HepG2 (cell line): ENCODE results near the gene PHTF2. TPM values are rescaled to one million over a fixed set of nuclear protein-coding genes. Genes with fewer than 3 reads are reported as not detected.

ENCODE experiments used
- ATAC-seq: fragments of 200-7000 bp; cut with Tn5 transposase; 3 replicates; pipeline ENCODE4 v1.9.1; 2020; ENCODE audit warnings: mild to moderate bottlenecking, moderate library complexity
- BruUV-seq: library from RNA; stranded (reverse); fragments of 400-500 nt; replicated peaks from 2 replicates; lab custom pipeline; 2021; lab: Mats Ljungman, UMichigan
- CTCF ChIA-PET: fragments of 300-600 bp; formaldehyde crosslinking; extraction: SDS; loops from one replicate; lab custom pipeline; 2021; ENCODE audit warnings: low total read pairs, inconsistent platforms, low intra/inter-chr PET ratio; lab: Yijun Ruan, JAX
- POLR2A ChIA-PET: fragments of 350-600 bp; sonication (Branson Sonifier 250); formaldehyde crosslinking; loops from one replicate; lab custom pipeline; 2020; ENCODE audit warnings: antibody characterized with exemption, inconsistent platforms; lab: Yijun Ruan, JAX
- DNase-seq: peaks from one replicate; pipeline ENCODE4 v3.0.0-alpha.2; 2015; ENCODE audit warnings: low spot score
- FAIRE-seq: peaks from 3 replicates; lab custom pipeline; 2011; peaks lifted over from hg19 to GRCh38; lab: Jason Lieb, UNC
- H2AFZ ChIP-seq: one replicate; pipeline ENCODE4 v1.6.1; 2011; ENCODE audit warnings: low read length, inconsistent platforms
- H3K27ac ChIP-seq: fragments of 300-600 bp; 3 replicates; pipeline ENCODE4 v1.8.0; 2011; ENCODE audit warnings: mixed run types, mild to moderate bottlenecking, mixed read lengths, low read length, inconsistent platforms; ENCODE audit not compliant: insufficient read depth; ENCODE audit errors: extremely low read length
- H3K27me3 ChIP-seq, 2 experiments: fragments of 200-600 bp in 1 of 2; 2 replicates in 1 of 2; 3 replicates in 1 of 2; pipeline versions ENCODE4 v1.6.0 to v1.8.0; 2011; ENCODE audit warnings: low read length in 2 of 2, mild to moderate bottlenecking in 2 of 2, moderate library complexity in 2 of 2, inconsistent platforms in 1 of 2; ENCODE audit not compliant: insufficient read depth in 2 of 2, control insufficient read depth in 1 of 2
- H3K36me3 ChIP-seq, 2 experiments: fragments of 200-600 bp in 1 of 2; replicated peaks in 1 of 2; 2 replicates in 1 of 2; 3 replicates in 1 of 2; pipeline versions ENCODE4 v1.5.1 to v1.8.0; 2011; ENCODE audit warnings: low read length in 2 of 2, inconsistent platforms in 1 of 2; ENCODE audit not compliant: insufficient read depth in 2 of 2, control insufficient read depth in 1 of 2
- H3K4me1 ChIP-seq: 2 replicates; pipeline ENCODE4 v1.5.1; 2012; ENCODE audit warnings: low read length, inconsistent platforms; ENCODE audit not compliant: insufficient read depth
- H3K4me2 ChIP-seq: 2 replicates; pipeline ENCODE4 v1.6.0; 2011; ENCODE audit warnings: low read depth, low read length, inconsistent platforms
- H3K4me3 ChIP-seq, 3 experiments: fragments of 200-600 bp in 1 of 3; sonication (generic), shearing (Covaris generic) in 1 of 3; replicated peaks in 1 of 3; 2 replicates each; pipeline ENCODE4 v1.5.1; 2011 to 2016; ENCODE audit warnings: low read length in 3 of 3, inconsistent platforms in 2 of 3, low read depth in 2 of 3, mild to moderate bottlenecking in 2 of 3, control low read depth in 1 of 3, mixed read lengths in 1 of 3; ENCODE audit not compliant: insufficient read depth in 1 of 3
- H3K79me2 ChIP-seq: one replicate; pipeline ENCODE4 v1.6.1; 2011; ENCODE audit warnings: low read length, inconsistent platforms; ENCODE audit not compliant: insufficient read depth
- H3K9ac ChIP-seq: 2 replicates; pipeline ENCODE4 v1.6.0; 2011; ENCODE audit warnings: mild to moderate bottlenecking, low read depth, low read length, inconsistent platforms; ENCODE audit not compliant: insufficient read depth
- H3K9me3 ChIP-seq: 2 replicates; pipeline ENCODE4 v1.5.1; 2012; ENCODE audit warnings: mild to moderate bottlenecking, low read length
- H4K20me1 ChIP-seq: 2 replicates; pipeline ENCODE4 v1.6.0; 2011; ENCODE audit warnings: inconsistent platforms, mild to moderate bottlenecking, low read length, moderate library complexity; ENCODE audit not compliant: insufficient read depth
- DBP ChIP-seq: sonication (generic); formaldehyde crosslinking; IDR thresholded peaks from 2 replicates; pipeline ENCODE4 v1.4.0; 2020; ENCODE audit warnings: missing genetic modification reagents; ENCODE audit errors: not compliant biosample characterization
- KDM6A ChIP-seq: IDR thresholded peaks from 2 replicates; pipeline ENCODE4 v1.6.1; 2016; ENCODE audit warnings: low read depth
- NFYB ChIP-seq: sonication (generic); formaldehyde crosslinking; IDR thresholded peaks from 2 replicates; pipeline ENCODE4 v1.4.0; 2020; ENCODE audit warnings: missing genetic modification reagents
- NFYC ChIP-seq: IDR thresholded peaks from 2 replicates; pipeline ENCODE4 v1.6.1; 2016; ENCODE audit warnings: missing genetic modification reagents, missing compliant biosample characterization
- NR1H2 ChIP-seq: sonication (generic); formaldehyde crosslinking; IDR thresholded peaks from 2 replicates; pipeline ENCODE4 v1.8.1; 2022; ENCODE audit warnings: low read depth, missing genetic modification reagents, borderline replicate concordance
- REST ChIP-seq, 2 experiments: IDR thresholded peaks; 2 replicates each; pipeline ENCODE4 v1.6.1; 2011 to 2012; ENCODE audit warnings: low read length in 2 of 2, borderline replicate concordance in 1 of 2, low read depth in 1 of 2, mild to moderate bottlenecking in 1 of 2, moderate library complexity in 1 of 2
- SETDB1 ChIP-seq: sonication (generic); formaldehyde crosslinking; IDR thresholded peaks from 2 replicates; pipeline ENCODE4 v1.5.1; 2020; ENCODE audit warnings: missing genetic modification reagents, mild to moderate bottlenecking, borderline replicate concordance
- TCF12 ChIP-seq, 2 experiments: fragments of 450-650 bp in 1 of 2; sonication (generic) in 1 of 2; formaldehyde crosslinking in 1 of 2; IDR thresholded peaks; 2 replicates each; pipeline versions ENCODE4 v1.6.1 to v1.8.0; 2017 to 2022; ENCODE audit warnings: antibody characterized with exemption in 1 of 2, mild to moderate bottlenecking in 1 of 2, missing genetic modification reagents in 1 of 2, moderate library complexity in 1 of 2
- ZNF230 ChIP-seq: sonication (generic); formaldehyde crosslinking; IDR thresholded peaks from 2 replicates; pipeline ENCODE4 v1.4.0; 2020; ENCODE audit warnings: mild to moderate bottlenecking, missing genetic modification reagents
- ZNF292 ChIP-seq: sonication (generic); formaldehyde crosslinking; IDR thresholded peaks from 2 replicates; pipeline ENCODE4 v1.8.1; 2022; ENCODE audit warnings: mild to moderate bottlenecking, low read depth, missing genetic modification reagents, borderline replicate concordance
- ZNF44 ChIP-seq: sonication (generic); formaldehyde crosslinking; IDR thresholded peaks from 2 replicates; pipeline ENCODE4 v1.5.1; 2020; ENCODE audit warnings: mild to moderate bottlenecking, missing genetic modification reagents
- ZNF574 ChIP-seq: sonication (generic); formaldehyde crosslinking; IDR thresholded peaks from 2 replicates; pipeline ENCODE4 v1.4.0; 2020; ENCODE audit warnings: missing genetic modification reagents
- ZNF589 ChIP-seq: sonication (generic); formaldehyde crosslinking; conservative IDR thresholded peaks from 2 replicates; pipeline ENCODE4 v1.8.0; 2022; ENCODE audit warnings: mild to moderate bottlenecking, moderate library complexity, missing genetic modification reagents
- ZNF704 ChIP-seq: sonication (generic); formaldehyde crosslinking; IDR thresholded peaks from 2 replicates; pipeline ENCODE4 v1.8.1; 2023; ENCODE audit warnings: mild to moderate bottlenecking, inconsistent platforms, moderate library complexity, missing genetic modification reagents, borderline replicate concordance
- WGBS: methylation state at CpG from one replicate; pipeline ENCODE4 v1.1.6; 2017; ENCODE audit warnings: low lambda C conversion rate; 5-methylcytosine and 5-hydroxymethylcytosine counted together
- in situ Hi-C: cut with HindIII; loops from 2 replicates; pipeline ENCODE4 v1.10.0; 2017; ENCODE audit warnings: low pct_unique_long_range_greater_than_20kb; ENCODE audit not compliant: extremely low pct_ligation_motif_present
- intact Hi-C: fragments of 100-400 bp; cut with micrococcal nuclease; formaldehyde crosslinking; loops from one replicate; pipeline ENCODE4 v1.10.0; 2022; ENCODE audit not compliant: unreplicated experiment
- polyA plus RNA-seq, 8 experiments: library from polyadenylated mRNA; depleted of rRNA in 3 of 8; stranded (reverse) in 7 of 8; unstranded in 1 of 8; fragments of >200 nt; fragmentation: Illumina TruSeq in 4 of 8; extraction: Trizol in 4 of 8; gene quantifications; 2 replicates each; pipeline versions ENCODE4 v1.2.1 to v1.2.3, GENCODE V29; 2011 to 2016; ENCODE audit warnings: low read depth in 4 of 8, missing spikeins in 1 of 8, mixed read lengths in 1 of 8; ENCODE audit not compliant: insufficient read depth in 1 of 8
- total RNA-seq, 5 experiments: library from RNA; depleted of rRNA; stranded (reverse); fragments of >200 nt; fragmentation: Illumina TruSeq; extraction: Trizol; gene quantifications; 2 replicates each; pipeline ENCODE4 v1.2.3, GENCODE V29; 2016; ENCODE audit warnings: low read depth in 1 of 5

Gene PHTF2
- total and polyA plus RNA-seq, 2 of the 13 experiments (the other 11 are each of a cell fraction or from before 2014, with no cell fraction given): 7.4 to 10.2 TPM

GRCh38 chr7:77917500-77918262 is 119.1 kb downstream of the PHTF2 start:
- Histone ChIP-seq H3K27me3 (no peaks in the 10 kb centered on the region), H3K4me2 (no peak overlapping the region), H3K9me3 (no peaks in the 10 kb centered on the region), H3K4me1 (no peaks in the 10 kb centered on the region), H4K20me1 (no peaks in the 10 kb centered on the region), H3K9ac (no peak overlapping the region), H3K27ac (no peak overlapping the region), H2AFZ (no peak overlapping the region), H3K79me2 (no peaks in the 10 kb centered on the region), H3K36me3 (no peaks in the 10 kb centered on the region), H3K4me3 (no peak overlapping the region)
- in situ Hi-C loops (no loop called here), intact Hi-C loops (no loop called here)
- CTCF ChIA-PET: no interaction called here
- no TSS peak for BruUV-seq
- ATAC-seq: no peak
- FAIRE-seq: no peak
- POLR2A ChIA-PET: no interaction called here
- WGBS: 100% methylated on average over 2 of the region's 2 CpGs
- DNase-seq: no peak
- TF ChIP-seq ZNF292: no peak
- no peak for TF ChIP-seq NFYC (CRISPR knock-in tag)
- no peak for TF ChIP-seq SETDB1 (CRISPR knock-in tag)
- TF ChIP-seq ZNF589 (CRISPR knock-in tag): no peak
- no peak for TF ChIP-seq ZNF44 (CRISPR knock-in tag)
- TF ChIP-seq NR1H2 (CRISPR knock-in tag): no peak
- no peak for TF ChIP-seq REST (IDR thresholded peaks at IDR 0.05; ENCODE audit: borderline replicate concordance in 1 of 2, low read depth in 1 of 2, low read length in 2 of 2)
- TF ChIP-seq NFYB (CRISPR knock-in tag): no peak
- no peak for TF ChIP-seq DBP (CRISPR knock-in tag)
- TF ChIP-seq KDM6A (CRISPR knock-in tag): no peak
- TF ChIP-seq ZNF704 (CRISPR knock-in tag): no peak
- no peak for TF ChIP-seq ZNF574 (CRISPR knock-in tag)
- TF ChIP-seq TCF12 (IDR thresholded peaks at IDR 0.05): no peak
- no peak for TF ChIP-seq TCF12 (CRISPR knock-in tag; IDR thresholded peaks at IDR 0.05)
- no peak for TF ChIP-seq ZNF230 (CRISPR knock-in tag)
